ENCODE results near the gene EHMT1.

Gene EHMT1

DNA sequence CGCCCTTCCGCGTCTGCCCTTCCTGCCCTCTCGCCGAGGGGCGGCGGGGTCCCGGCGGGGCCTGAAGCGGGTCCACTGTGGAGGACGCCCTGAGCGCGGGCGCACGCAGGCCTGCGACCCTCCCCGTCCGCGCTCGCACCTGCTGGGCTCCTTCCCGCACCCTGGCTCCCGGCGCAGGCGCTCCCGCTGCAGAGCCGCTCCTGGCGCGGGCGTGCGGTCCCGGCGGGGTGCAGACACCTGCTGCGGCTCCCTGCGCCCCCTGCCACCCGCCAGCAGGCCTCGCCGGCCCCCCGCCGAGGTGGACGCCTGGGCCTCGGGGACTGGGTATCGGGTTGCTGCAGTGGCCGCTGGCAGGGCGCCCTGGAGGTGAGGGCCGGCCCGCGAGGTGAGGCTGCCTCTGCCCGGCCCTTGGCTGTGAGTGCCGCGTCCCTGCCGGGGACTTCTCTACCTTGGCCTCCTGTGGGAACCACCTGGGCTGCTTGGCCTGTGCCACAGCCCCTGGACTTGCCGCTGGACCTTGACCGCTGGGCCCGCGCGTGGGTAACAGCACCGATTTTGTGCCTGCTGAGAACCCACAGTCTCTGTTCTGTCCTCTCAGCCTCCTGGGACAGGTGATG is 12.7 kb upstream of the EHMT1 start:
- TF ChIP-seq, protein P1, sequence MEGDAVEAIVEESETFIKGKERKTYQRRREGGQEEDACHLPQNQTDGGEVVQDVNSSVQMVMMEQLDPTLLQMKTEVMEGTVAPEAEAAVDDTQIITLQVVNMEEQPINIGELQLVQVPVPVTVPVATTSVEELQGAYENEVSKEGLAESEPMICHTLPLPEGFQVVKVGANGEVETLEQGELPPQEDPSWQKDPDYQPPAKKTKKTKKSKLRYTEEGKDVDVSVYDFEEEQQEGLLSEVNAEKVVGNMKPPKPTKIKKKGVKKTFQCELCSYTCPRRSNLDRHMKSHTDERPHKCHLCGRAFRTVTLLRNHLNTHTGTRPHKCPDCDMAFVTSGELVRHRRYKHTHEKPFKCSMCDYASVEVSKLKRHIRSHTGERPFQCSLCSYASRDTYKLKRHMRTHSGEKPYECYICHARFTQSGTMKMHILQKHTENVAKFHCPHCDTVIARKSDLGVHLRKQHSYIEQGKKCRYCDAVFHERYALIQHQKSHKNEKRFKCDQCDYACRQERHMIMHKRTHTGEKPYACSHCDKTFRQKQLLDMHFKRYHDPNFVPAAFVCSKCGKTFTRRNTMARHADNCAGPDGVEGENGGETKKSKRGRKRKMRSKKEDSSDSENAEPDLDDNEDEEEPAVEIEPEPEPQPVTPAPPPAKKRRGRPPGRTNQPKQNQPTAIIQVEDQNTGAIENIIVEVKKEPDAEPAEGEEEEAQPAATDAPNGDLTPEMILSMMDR (conservative IDR thresholded peaks at IDR 0.05; ENCODE audit: low read depth), result no peak

DNA sequence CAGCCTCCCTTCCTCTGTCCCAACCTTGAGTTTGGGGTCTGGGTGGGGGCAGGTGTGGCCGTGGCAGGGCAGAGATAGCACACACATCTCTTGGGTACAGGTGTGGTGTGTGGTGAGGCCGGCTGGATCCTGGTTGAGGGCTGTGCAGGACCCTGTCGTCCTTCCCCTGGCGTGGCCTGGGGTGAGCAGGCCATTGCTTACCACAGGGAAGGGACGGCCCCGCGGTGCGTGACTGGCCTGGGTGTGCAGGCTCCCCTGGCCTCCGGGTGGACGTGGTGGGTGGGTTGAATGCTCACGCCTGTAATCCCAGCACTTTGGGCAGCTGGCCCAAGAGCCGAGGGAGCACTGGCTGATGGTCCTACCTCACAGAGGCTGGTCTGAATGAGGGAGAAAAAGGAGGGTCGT is 12.1 kb upstream of the EHMT1 start:
- POLR2A ChIA-PET (ENCODE audit: low non-redundant PET), result no interaction called here
- CTCF ChIA-PET, result interaction anchor here (1.1 kb wide), 1 partner anchor 27 kb away, joined by 7 read pairs; the partner anchor contains the start of gene DPH7
- TF ChIP-seq, protein P1 (conservative IDR thresholded peaks at IDR 0.05; ENCODE audit: low read depth), result no peak
- H3K27ac ChIP-seq, result peak overlapping the region; percentile 100
- DNase-seq (ENCODE audit: low spot score), result no peak

More for the DNA sequence above, 12.7 kb upstream of the EHMT1 start:
- H3K27ac ChIP-seq, result peak overlapping the region; percentile 100
- ChIA-PET POLR2A (ENCODE audit: low non-redundant PET) (interaction anchor here (1.6 kb wide), 1 partner anchor 15 kb away, joined by 13 read pairs; the partner anchor contains the start of gene ZMYND19), CTCF (no interaction called here)
- no peak for DNase-seq (ENCODE audit: low spot score)

DNA sequence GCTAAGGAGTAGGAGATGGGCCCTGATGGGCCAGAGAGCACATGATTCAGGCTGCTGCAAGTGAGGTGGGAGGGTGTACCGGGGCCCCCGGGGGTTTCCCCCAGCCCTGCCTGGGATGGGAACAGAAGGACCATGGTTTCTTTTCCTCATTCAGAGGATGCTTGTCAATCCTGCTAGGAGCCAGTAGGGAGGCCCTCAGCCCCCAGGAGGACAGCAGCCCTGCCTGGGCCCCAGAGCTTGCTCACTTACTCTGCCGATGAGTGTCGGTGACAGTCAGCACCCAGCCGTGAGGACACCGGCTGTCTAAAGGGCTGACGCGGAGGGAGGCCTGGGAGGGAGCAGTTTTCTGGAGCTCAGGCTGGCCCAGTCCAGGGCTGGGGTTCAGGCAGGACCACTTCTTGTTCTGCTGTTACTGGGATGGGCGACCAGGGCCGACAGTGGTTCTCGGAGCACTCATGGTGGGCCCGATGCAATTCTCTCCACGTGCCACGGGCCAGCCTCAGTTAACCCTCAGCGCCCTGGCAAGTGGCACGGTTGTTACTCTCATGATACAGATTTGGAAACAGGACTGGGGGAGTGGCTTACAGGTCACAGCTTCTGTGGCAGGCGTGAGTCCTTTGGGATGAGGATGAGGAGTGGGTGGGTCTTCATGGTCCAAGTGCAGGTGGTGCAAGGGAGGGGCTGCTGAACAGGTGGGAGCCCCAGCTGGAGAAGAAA is 11.5 kb upstream of the EHMT1 start:
- DNase-seq (ENCODE audit: low spot score), result no peak
- H3K27ac ChIP-seq, result peak overlapping the region; percentile 100
- POLR2A ChIA-PET (ENCODE audit: low non-redundant PET), result no interaction called here
- CTCF ChIA-PET, result interaction anchor here (0.5 to 1.1 kb wide), 3 partner anchors 25 to 65 kb away, joined by 4 to 7 read pairs (median 4); partner anchors contain the start of gene DPH7
- TF ChIP-seq, protein P1 (conservative IDR thresholded peaks at IDR 0.05; ENCODE audit: low read depth), result no peak

DNA sequence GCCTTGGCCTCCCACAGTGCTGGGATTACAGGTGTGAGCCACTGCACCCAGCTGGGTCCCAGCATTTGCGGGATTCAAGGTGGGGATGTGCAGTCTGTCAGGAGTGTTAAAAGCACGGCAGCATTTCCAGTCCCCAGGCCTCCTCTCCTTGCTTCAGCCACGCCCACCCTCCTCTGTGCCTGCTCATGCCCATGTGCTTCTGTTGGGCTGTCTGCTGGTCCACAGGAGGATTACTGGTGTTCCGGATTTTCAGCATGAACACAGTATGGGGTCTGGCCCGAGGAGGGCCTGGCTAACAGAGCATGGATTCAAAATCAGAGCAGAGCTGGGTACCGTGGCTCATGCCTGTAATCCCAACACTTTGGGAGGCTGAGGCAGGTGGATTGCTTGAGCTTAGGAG is 7.9 kb upstream of the EHMT1 start:
- POLR2A ChIA-PET (ENCODE audit: low non-redundant PET), result interaction anchor here (3.4 kb wide), 1 partner anchor 20 kb away, joined by 14 read pairs; the partner anchor contains the start of gene ZMYND19
- peak; percentile 35 for DNase-seq (ENCODE audit: low spot score)
- CTCF ChIA-PET, result interaction anchor here (0.7 to 1.4 kb wide), 2 partner anchors 19 to 309 kb away, joined by 3 to 8 read pairs; partner anchors contain the start of gene NRARP
- TF ChIP-seq, protein P1 (conservative IDR thresholded peaks at IDR 0.05; ENCODE audit: low read depth), result no peak
- H3K27ac ChIP-seq, result peak overlapping the region; percentile 100

DNA sequence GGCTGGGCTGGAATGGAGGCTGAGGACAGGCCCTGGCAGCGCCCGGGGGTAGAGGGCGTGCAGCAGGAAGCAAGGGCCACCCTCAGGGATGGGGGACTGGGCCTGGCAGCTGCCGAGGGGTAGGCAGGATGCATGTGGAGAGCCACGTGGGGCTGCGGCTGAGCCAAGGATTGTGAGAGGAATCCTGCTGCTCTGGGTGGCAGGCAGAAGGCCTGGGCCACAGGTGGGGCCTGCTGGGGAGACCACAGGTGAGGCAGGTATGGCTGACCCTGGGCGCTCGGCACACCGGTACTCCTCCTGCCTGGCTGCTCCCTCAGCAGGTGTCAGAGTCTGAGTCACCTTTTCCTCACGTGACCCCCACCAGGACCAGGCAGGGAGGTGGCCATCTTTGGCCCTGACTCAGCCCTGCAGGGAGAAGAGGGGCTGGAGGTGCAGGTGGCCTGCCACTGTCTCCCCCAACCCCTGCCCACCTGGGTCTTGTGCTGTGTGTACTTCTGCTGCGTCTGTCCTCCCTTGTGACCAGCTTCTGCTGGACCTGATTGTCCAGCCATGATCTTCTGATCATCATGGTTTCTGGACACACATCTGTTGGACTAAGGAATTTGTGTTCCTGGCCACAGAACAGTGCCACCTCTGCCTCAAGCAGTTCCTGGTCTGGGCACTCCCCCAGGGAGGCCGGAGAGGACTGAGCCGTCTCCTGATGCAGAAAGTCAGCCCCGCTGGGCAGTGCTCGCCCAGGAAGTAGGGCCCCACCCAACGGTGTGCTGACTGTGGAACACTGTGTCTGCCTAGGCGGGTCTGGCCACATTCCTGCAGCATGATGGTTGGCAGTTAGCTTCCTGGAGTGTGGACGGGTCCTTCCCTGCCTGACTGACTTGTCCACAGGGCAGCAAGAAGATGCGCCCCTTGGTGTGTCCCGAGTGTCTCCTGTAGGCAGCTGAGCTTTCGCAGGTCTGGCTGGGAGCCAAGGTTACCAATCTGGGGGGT is 6.9 kb upstream of the EHMT1 start:
- TF ChIP-seq, protein P1 (conservative IDR thresholded peaks at IDR 0.05; ENCODE audit: low read depth), result no peak
- ChIA-PET POLR2A (ENCODE audit: low non-redundant PET) (interaction anchor here (3.4 kb wide), 1 partner anchor 21 kb away, joined by 14 read pairs; the partner anchor contains the start of gene ZMYND19), CTCF (interaction anchor here (0.6 to 1.4 kb wide), 3 partner anchors 32 to 310 kb away, joined by 3 to 7 read pairs (median 6); partner anchors contain the start of gene NRARP)
- peak; percentile 98 for DNase-seq (ENCODE audit: low spot score)
- H3K27ac ChIP-seq, result peak overlapping the region; percentile 100

All from RWPE1 (cell line).